GM18951 (cell line): ENCODE measurements around the gene EDIL3.

Experiments
- POLR2A ChIP-seq: IDR thresholded peaks from 4 replicates; pipeline ENCODE4 v1.6.1; 2011; ENCODE audit warnings: mild to moderate bottlenecking; ENCODE audit not compliant: insufficient read length, insufficient read depth; ENCODE audit errors: extremely low read depth
- in situ Hi-C: fragments of 300-500 bp; cut with MboI; formaldehyde crosslinking; loops from one replicate; pipeline ENCODE4 v1.12.0; 2022; ENCODE audit warnings: low sequenced_read_pairs, mixed read lengths, inconsistent platforms; ENCODE audit not compliant: unreplicated experiment

The EDIL3 gene

DNA sequence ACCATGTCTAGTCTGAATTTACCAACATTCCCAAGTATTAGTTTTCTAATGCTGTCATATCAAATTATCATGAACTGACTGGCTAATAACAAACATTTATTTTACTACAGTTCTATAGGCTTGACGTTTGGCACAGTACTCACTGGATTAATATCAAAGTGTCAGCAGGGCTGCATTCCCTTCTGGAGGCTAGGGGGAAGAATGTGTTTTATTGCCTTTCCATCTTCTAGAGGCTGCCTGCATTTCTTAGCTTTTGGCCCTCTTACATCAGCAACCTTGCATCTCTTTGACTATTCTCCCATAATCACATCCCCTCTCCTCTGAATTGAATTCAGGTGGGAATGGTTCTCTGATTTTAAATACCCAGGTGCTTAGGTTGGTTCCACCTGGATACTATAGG, 84.7 kb downstream of the EDIL3 start:
- in situ Hi-C loops, result loop anchor here (25.0 kb wide), 1 partner anchor 1987 kb away; no protein-coding TSS in a partner anchor
- TF ChIP-seq POLR2A, result no peak

GRCh38 chr5:84298628-84299027, 86.1 kb downstream of the EDIL3 start:
- in situ Hi-C loops, result loop anchor here (25.0 kb wide), 1 partner anchor 1989 kb away; no protein-coding TSS in a partner anchor
- TF ChIP-seq POLR2A, result no peak

- in situ Hi-C loops, result loop anchor here (25.0 kb wide), 1 partner anchor 1990 kb away; no protein-coding TSS in a partner anchor
These were observed 87.0 kb downstream of the EDIL3 start for GRCh38 chr5:84297641-84298040.

DNA sequence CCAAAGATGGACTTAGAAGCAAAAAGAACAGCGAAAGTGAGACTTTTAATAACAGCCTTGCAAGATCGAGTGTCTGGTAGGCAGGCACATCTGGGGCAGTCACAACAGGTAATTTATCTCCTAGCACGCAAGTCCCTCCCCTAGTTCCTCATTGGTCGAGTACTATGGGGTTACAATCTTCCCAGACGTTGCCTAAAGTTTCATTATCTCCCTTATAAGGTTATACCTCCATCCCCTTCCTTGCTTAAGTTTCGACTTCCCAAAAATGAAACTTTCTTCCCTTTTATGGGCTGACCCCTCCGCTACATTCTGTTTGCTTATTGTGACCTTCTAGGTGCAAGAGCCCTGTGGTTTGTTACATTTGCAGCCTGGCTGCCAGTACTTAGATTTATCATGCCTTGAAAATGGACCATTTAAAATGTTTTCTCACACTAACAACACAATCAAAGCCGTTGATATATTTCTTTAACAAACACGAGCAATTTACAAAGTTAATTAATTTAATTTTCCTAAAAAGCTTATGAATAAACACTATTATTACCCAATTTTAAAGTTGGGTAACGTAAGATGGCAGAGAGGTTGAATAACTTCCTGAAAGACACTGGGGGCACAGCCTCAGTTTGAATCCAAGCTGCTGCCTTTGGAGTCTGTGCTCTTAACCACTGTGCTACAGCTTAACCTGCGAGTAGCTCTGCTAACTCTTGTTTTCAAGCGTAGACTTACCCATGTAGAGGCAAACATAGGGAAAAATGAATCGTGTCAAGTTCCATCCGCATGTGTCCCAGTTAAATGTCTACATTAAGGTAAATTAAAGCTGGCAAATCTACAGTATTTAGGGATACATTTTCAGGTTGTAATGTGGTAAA, 91.7 kb downstream of the EDIL3 start:
- no peak for TF ChIP-seq POLR2A
- in situ Hi-C loops, result loop anchor here (25.0 kb wide), 1 partner anchor 1994 kb away; no protein-coding TSS in a partner anchor

DNA sequence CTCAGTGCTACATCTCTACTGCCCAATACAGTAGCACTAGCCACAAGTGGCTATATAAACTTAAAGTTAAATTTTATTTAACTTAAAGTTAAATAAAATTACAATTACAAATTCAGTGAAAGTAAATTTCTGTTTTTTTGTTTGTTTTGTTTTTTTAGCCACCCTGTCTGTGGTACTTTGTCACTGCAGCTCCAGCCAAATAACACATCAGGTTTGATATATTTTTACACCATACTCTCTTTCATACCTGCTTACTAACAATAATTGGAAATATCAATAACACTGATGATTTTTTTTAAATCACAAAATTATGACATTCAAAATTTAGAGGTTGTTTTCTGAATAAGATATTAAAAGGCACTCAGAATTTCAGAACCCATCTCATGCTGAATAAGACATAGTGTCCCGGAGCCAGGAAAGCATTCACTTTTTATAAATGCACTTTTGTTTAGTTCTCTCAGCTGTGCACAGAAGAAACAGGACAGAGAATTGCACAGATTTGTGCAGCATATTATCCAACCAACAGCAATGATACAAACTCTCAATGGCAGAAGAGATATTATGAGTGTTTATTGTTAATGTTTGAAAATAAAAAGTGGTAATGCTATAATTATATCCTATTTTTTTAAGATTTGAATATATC, 92.6 kb downstream of the EDIL3 start:
- TF ChIP-seq POLR2A, result no peak
- in situ Hi-C loops, result loop anchor here (25.0 kb wide), 1 partner anchor 1995 kb away; no protein-coding TSS in a partner anchor

GRCh38 chr5:84290673-84291072, 94.0 kb downstream of the EDIL3 start:
- no peak for TF ChIP-seq POLR2A
- in situ Hi-C loops, result loop anchor here (25.0 kb wide), 1 partner anchor 1997 kb away; no protein-coding TSS in a partner anchor

- in situ Hi-C loops, result loop anchor here (25.0 kb wide), 1 partner anchor 1997 kb away; no protein-coding TSS in a partner anchor
- no peak for TF ChIP-seq POLR2A
These were observed 94.5 kb downstream of the EDIL3 start for GRCh38 chr5:84290161-84290560.

DNA sequence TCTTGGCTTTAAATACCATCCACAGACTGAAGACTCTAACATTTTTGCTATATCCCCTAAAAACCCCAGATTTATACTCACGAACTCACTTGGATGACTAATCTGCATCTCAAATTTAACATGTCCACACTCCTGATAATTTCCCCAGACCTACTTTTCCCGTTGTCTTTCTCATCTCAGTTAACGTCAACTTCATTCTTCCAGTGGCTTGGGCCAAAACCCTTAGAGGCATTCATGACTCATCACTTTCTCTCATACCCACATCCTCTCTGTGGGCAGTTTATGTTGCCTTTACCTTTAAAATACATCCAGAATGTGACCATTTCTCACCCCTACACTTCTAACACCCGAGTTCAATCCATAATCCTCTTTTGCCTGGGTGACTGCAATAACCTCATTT, 96.7 kb downstream of the EDIL3 start:
- in situ Hi-C loops, result loop anchor here (25.0 kb wide), 1 partner anchor 1999 kb away; no protein-coding TSS in a partner anchor
- TF ChIP-seq POLR2A, result no peak

GRCh38 chr5:84286662-84287061, 98.0 kb downstream of the EDIL3 start:
- in situ Hi-C loops, result loop anchor here (25.0 kb wide), 1 partner anchor 2001 kb away; no protein-coding TSS in a partner anchor
- TF ChIP-seq POLR2A, result no peak

GRCh38 chr5:84285641-84286637, 98.7 kb downstream of the EDIL3 start:
- no peak for TF ChIP-seq POLR2A
- in situ Hi-C loops, result loop anchor here (25.0 kb wide), 1 partner anchor 2001 kb away; no protein-coding TSS in a partner anchor

DNA sequence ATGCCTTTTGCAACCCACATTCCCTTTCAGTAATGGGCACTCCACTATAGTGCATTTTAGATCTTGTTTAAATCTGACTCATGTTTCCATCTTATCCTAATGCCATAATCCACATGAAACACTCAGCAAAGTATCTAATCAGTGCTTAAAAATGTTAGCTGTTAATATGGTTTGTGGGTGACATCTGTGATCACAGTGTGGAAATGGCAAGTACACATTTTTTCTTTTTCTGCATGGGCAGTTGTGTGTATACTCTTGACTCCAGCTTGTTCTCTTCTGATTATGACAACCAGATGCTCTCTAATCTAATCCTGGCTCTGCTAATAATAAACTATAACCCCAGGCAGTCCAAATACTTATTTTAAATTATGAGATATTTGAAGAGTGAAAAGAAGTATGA, 103.3 kb downstream of the EDIL3 start:
- TF ChIP-seq POLR2A, result no peak
- in situ Hi-C loops, result loop anchor here (25.0 kb wide), 1 partner anchor 2006 kb away; no protein-coding TSS in a partner anchor

- in situ Hi-C loops, result loop anchor here (25.0 kb wide), 1 partner anchor 2008 kb away; no protein-coding TSS in a partner anchor
- no peak for TF ChIP-seq POLR2A
These were observed 105.4 kb downstream of the EDIL3 start for GRCh38 chr5:84279234-84279633.
